Smooth muscle cell (in vitro differentiated cells): ENCODE data around the gene MRGPRE. TPM values are rescaled to one million over a fixed set of nuclear protein-coding genes. Genes with fewer than 3 reads are reported as not detected.

ENCODE experiments used
- DNase-seq: peaks from one replicate; lab custom pipeline; 2025; ENCODE audit not compliant: unreplicated experiment; lab: John Stamatoyannopoulos, UW
- H2AFZ ChIP-seq: fragments of 200-600 bp; sonication (generic); 2 replicates; pipeline ENCODE4 v1.6.0; 2016; ENCODE audit warnings: antibody characterized with exemption, low read depth, mild to moderate bottlenecking
- H3F3A ChIP-seq: fragments of 200-600 bp; sonication (generic); 2 replicates; pipeline ENCODE4 v1.6.0; 2017; ENCODE audit warnings: antibody characterized with exemption, low read depth
- H3K27ac ChIP-seq: fragments of 200-600 bp; sonication (generic); 2 replicates; pipeline ENCODE4 v1.5.1; 2016; ENCODE audit warnings: low read depth, mild to moderate bottlenecking
- H3K27me3 ChIP-seq: fragments of 200-600 bp; sonication (generic); 2 replicates; pipeline ENCODE4 v1.6.1; 2016; ENCODE audit warnings: low read depth, mild to moderate bottlenecking
- H3K36me3 ChIP-seq: fragments of 200-600 bp; sonication (generic); 2 replicates; pipeline ENCODE4 v1.5.1; 2016; ENCODE audit warnings: low read depth
- H3K4me1 ChIP-seq: fragments of 200-600 bp; sonication (generic); 2 replicates; pipeline ENCODE4 v1.5.1; 2016; ENCODE audit warnings: low read depth
- H3K4me2 ChIP-seq: fragments of 200-600 bp; sonication (generic); 2 replicates; pipeline ENCODE4 v1.6.0; 2016; ENCODE audit warnings: mild to moderate bottlenecking
- H3K4me3 ChIP-seq: fragments of 200-600 bp; sonication (generic); 2 replicates; pipeline ENCODE4 v1.5.1; 2016; ENCODE audit warnings: mild to moderate bottlenecking
- H3K79me2 ChIP-seq: fragments of 200-600 bp; sonication (generic); 2 replicates; pipeline ENCODE4 v1.6.0; 2016; ENCODE audit warnings: low read depth, mild to moderate bottlenecking
- H3K9ac ChIP-seq: fragments of 200-600 bp; sonication (generic); 2 replicates; pipeline ENCODE4 v1.6.0; 2016; ENCODE audit warnings: low read depth
- H3K9me3 ChIP-seq: fragments of 200-600 bp; sonication (generic); replicated peaks from 2 replicates; pipeline ENCODE4 v1.5.1; 2016; ENCODE audit warnings: low read depth
- H4K20me1 ChIP-seq: fragments of 200-600 bp; sonication (generic); 2 replicates; pipeline ENCODE4 v1.6.0; 2016; ENCODE audit warnings: low read depth
- CTCF ChIP-seq: fragments of 200-600 bp; sonication (generic); IDR thresholded peaks from 2 replicates; pipeline ENCODE4 v1.5.1; 2017; ENCODE audit warnings: borderline replicate concordance, mild to moderate bottlenecking, antibody characterized with exemption; ENCODE audit not compliant: insufficient read depth, poor library complexity, severe bottlenecking
- WGBS: methylation state at CpG from one replicate; pipeline ENCODE4 v1.1.7; 2016; ENCODE audit warnings: low lambda C conversion rate; 5-methylcytosine and 5-hydroxymethylcytosine counted together
- polyA plus RNA-seq: library from polyadenylated mRNA; unstranded; fragments of >200 nt; fragmentation: Nextera tagmentation; extraction: Ambion mirVana; gene quantifications from 2 replicates; pipeline ENCODE4 v1.2.1, GENCODE V29; 2016
- total RNA-seq: library from RNA; depleted of rRNA; stranded (reverse); fragments of >200 nt; gene quantifications from 2 replicates; pipeline ENCODE4 v1.2.3, GENCODE V29; 2014

Gene MRGPRE
- total and polyA plus RNA-seq, 2 experiments from 2014 or later = not detected

GRCh38 chr11:3191586-3192324 is 40.5 kb downstream of the MRGPRE start:
- no peak overlapping the region for H3K4me2 ChIP-seq

GRCh38 chr11:3190600-3190999 is 41.6 kb downstream of the MRGPRE start:
- Histone ChIP-seq H3K27ac (no peak overlapping the region), H3K4me1 (peaks cover 11% of the 10 kb centered on the region), H3K9me3 (no peaks in the 10 kb centered on the region), H3K4me2 (no peak overlapping the region), H3K9ac (no peak overlapping the region), H2AFZ (no peak overlapping the region), H3K4me3 (no peak overlapping the region), H3K79me2 (no peaks in the 10 kb centered on the region), H4K20me1 (no peaks in the 10 kb centered on the region), H3K36me3 (no peaks in the 10 kb centered on the region), H3K27me3 (no peaks in the 10 kb centered on the region), H3F3A (no peaks in the 10 kb centered on the region)
- TF ChIP-seq CTCF = no peak
- no peak for DNase-seq
- whole genome bisulfite sequencing = 87% methylated on average over 6 of the region's 6 CpGs

More at GRCh38 chr11:3191586-3192324, 40.5 kb downstream of the MRGPRE start:
- Histone ChIP-seq H3K4me3 (no peak overlapping the region), H3K79me2 (no peaks in the 10 kb centered on the region), H3K9ac (no peak overlapping the region), H3K27me3 (no peaks in the 10 kb centered on the region), H3K4me1 (peaks cover 11% of the 10 kb centered on the region), H3K36me3 (no peaks in the 10 kb centered on the region), H3K27ac (no peak overlapping the region), H3F3A (no peaks in the 10 kb centered on the region), H2AFZ (no peak overlapping the region), H3K9me3 (no peaks in the 10 kb centered on the region), H4K20me1 (no peaks in the 10 kb centered on the region)
- no peak for DNase-seq
- TF ChIP-seq CTCF = no peak
- WGBS = 83% methylated on average over 19 of the region's 19 CpGs

- Histone ChIP-seq H4K20me1 (no peaks in the 10 kb centered on the region), H3K79me2 (no peaks in the 10 kb centered on the region), H3K27ac (no peak overlapping the region), H3F3A (no peaks in the 10 kb centered on the region), H3K4me2 (no peak overlapping the region), H3K36me3 (no peaks in the 10 kb centered on the region), H3K4me3 (no peak overlapping the region), H2AFZ (no peak overlapping the region), H3K27me3 (no peaks in the 10 kb centered on the region), H3K4me1 (peaks cover 11% of the 10 kb centered on the region), H3K9ac (no peak overlapping the region), H3K9me3 (no peaks in the 10 kb centered on the region)
- 86% methylated on average over 11 of the region's 11 CpGs for WGBS
- no peak for TF ChIP-seq CTCF
- no peak for DNase-seq
Measured at GRCh38 chr11:3189886-3190583, 42.2 kb downstream of the MRGPRE start.
